PC-3 (cell line): ENCODE data around the gene GSTA2. TPM values are rescaled to one million over a fixed set of nuclear protein-coding genes. Genes with fewer than 3 reads are reported as not detected.

Experiments
- ATAC-seq: fragments of 200-7000 bp; cut with Tn5 transposase; 2 replicates; pipeline ENCODE4 v1.9.1; 2020; ENCODE audit warnings: mild to moderate bottlenecking, moderate library complexity
- BruUV-seq: library from RNA; stranded (reverse); fragments of 400-500 nt; replicated peaks from 2 replicates; lab custom pipeline; 2021; lab: Mats Ljungman, UMichigan
- CTCF ChIA-PET: fragments of 300-600 bp; sonication (Branson Sonifier 250); formaldehyde crosslinking; loops from one replicate; lab custom pipeline; 2022; ENCODE audit warnings: antibody characterized with exemption; lab: Charles Lee
- POLR2A ChIA-PET: fragments of 300-600 bp; sonication (Branson Sonifier 250); formaldehyde crosslinking; loops from one replicate; lab custom pipeline; 2022; ENCODE audit warnings: antibody characterized with exemption; ENCODE audit not compliant: unreplicated experiment; lab: Charles Lee
- DNase-seq: peaks from one replicate; pipeline ENCODE4 v3.0.0-alpha.2; 2015
- H2AFZ ChIP-seq: fragments of 300-600 bp; sonication (generic); 2 replicates; pipeline ENCODE4 v1.6.0; 2016; ENCODE audit warnings: antibody characterized with exemption, low read length
- H3F3A ChIP-seq: fragments of 300-600 bp; sonication (generic); one replicate; pipeline ENCODE4 v1.6.0; 2017; ENCODE audit warnings: antibody characterized with exemption, low read length, control low read depth, mild to moderate bottlenecking; ENCODE audit not compliant: unreplicated experiment
- H3K27ac ChIP-seq: fragments of 300-600 bp; sonication (generic); 2 replicates; pipeline ENCODE4 v1.5.1; 2016; ENCODE audit warnings: mild to moderate bottlenecking, low read length
- H3K27me3 ChIP-seq: fragments of 300-600 bp; sonication (generic); 2 replicates; pipeline ENCODE4 v1.6.1; 2016; ENCODE audit warnings: low read length, mixed read lengths
- H3K36me3 ChIP-seq: fragments of 300-600 bp; sonication (generic); 2 replicates; pipeline ENCODE4 v1.6.1; 2016; ENCODE audit warnings: low read depth, mixed run types, low read length, mixed read lengths
- H3K4me1 ChIP-seq: fragments of 300-600 bp; sonication (generic); 2 replicates; pipeline ENCODE4 v1.5.1; 2016; ENCODE audit warnings: low read length; ENCODE audit not compliant: insufficient read depth
- H3K4me2 ChIP-seq: fragments of 300-600 bp; sonication (generic); 2 replicates; pipeline ENCODE4 v1.6.0; 2016; ENCODE audit warnings: low read length
- H3K4me3 ChIP-seq: fragments of 300-600 bp; sonication (generic); 2 replicates; pipeline ENCODE4 v1.5.1; 2016; ENCODE audit warnings: mild to moderate bottlenecking, low read length, mixed read lengths
- H3K79me2 ChIP-seq: fragments of 300-600 bp; sonication (generic); 2 replicates; pipeline ENCODE4 v1.6.1; 2017; ENCODE audit warnings: low read length, mixed read lengths
- H3K9ac ChIP-seq: fragments of 300-600 bp; sonication (generic); 2 replicates; pipeline ENCODE4 v1.6.0; 2016; ENCODE audit warnings: mild to moderate bottlenecking, low read length
- H3K9me2 ChIP-seq: fragments of 300-600 bp; sonication (generic); replicated peaks from 2 replicates; pipeline ENCODE4 v1.6.1; 2016; ENCODE audit warnings: mixed run types, low read length, mixed read lengths
- H3K9me3 ChIP-seq: fragments of 300-600 bp; sonication (generic); 2 replicates; pipeline ENCODE4 v1.6.1; 2016; ENCODE audit warnings: low read length, mixed read lengths
- H4K20me1 ChIP-seq: fragments of 300-600 bp; sonication (generic); 2 replicates; pipeline ENCODE4 v1.6.1; 2016; ENCODE audit warnings: low read length, mixed read lengths
- EZH2 ChIP-seq: fragments of 300-600 bp; sonication (generic); IDR thresholded peaks from one replicate; pipeline ENCODE4 v1.6.1; 2017; ENCODE audit warnings: antibody characterized with exemption, mild to moderate bottlenecking, low read length; ENCODE audit not compliant: unreplicated experiment
- EZH2phosphoT487 ChIP-seq: fragments of 300-600 bp; sonication (generic); IDR thresholded peaks from 2 replicates; pipeline ENCODE4 v1.6.1; 2018; ENCODE audit warnings: mild to moderate bottlenecking, antibody characterized with exemption, low read length, borderline replicate concordance
- intact Hi-C: fragments of 100-400 bp; cut with micrococcal nuclease; formaldehyde crosslinking; loops from 2 replicates; pipeline ENCODE4 v1.9.0; 2023
- total RNA-seq: library from RNA; depleted of rRNA; stranded (reverse); fragments of >200 nt; gene quantifications from 2 replicates; pipeline ENCODE4 v1.2.3, GENCODE V29; 2014
- TF ChIP-seq, protein P1 (sequence below): fragments of 300-600 bp; sonication (generic); conservative IDR thresholded peaks from 2 replicates; pipeline ENCODE4 v1.5.1; 2017; ENCODE audit warnings: antibody characterized with exemption, low read depth, mild to moderate bottlenecking, low read length

The GSTA2 gene
- total RNA-seq, 1 experiment from 2014 or later = not detected

DNA sequence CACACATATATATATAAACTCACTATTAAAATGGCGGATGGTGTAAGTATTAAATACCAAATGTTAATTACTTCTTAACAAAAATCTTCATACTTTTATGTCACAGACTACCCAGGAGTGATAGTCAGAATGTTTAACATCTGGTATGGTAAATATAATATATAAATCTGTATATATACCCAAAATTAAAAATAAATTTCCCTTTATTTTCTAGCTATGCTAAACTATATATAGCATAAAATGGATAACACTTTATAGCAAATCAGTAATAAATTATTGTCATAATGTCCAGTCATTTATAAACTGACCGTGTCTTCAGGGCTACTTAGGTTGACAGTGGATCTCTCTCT, 37.1 kb downstream of the GSTA2 start:
- H3K27me3 ChIP-seq = no peaks in the 10 kb centered on the region
- no TSS peak for BruUV-seq
- H3K36me3 ChIP-seq = no peaks in the 10 kb centered on the region
- H3K4me3 ChIP-seq = no peak overlapping the region
- peak overlapping the region; percentile 39; the same call in 1 of the 2 replicates for H3K4me2 ChIP-seq
- DNase-seq (no peak), ATAC-seq (no peak)
- TF ChIP-seq EZH2phosphoT487 (no peak), EZH2 (no peak)
- TF ChIP-seq, protein P1, sequence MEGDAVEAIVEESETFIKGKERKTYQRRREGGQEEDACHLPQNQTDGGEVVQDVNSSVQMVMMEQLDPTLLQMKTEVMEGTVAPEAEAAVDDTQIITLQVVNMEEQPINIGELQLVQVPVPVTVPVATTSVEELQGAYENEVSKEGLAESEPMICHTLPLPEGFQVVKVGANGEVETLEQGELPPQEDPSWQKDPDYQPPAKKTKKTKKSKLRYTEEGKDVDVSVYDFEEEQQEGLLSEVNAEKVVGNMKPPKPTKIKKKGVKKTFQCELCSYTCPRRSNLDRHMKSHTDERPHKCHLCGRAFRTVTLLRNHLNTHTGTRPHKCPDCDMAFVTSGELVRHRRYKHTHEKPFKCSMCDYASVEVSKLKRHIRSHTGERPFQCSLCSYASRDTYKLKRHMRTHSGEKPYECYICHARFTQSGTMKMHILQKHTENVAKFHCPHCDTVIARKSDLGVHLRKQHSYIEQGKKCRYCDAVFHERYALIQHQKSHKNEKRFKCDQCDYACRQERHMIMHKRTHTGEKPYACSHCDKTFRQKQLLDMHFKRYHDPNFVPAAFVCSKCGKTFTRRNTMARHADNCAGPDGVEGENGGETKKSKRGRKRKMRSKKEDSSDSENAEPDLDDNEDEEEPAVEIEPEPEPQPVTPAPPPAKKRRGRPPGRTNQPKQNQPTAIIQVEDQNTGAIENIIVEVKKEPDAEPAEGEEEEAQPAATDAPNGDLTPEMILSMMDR = no peak
- no peaks in the 10 kb centered on the region for H4K20me1 ChIP-seq
- CTCF ChIA-PET = interaction anchor here (0.5 kb wide), 1 partner anchor 29 kb away, joined by 4 read pairs; no protein-coding TSS in a partner anchor
- peak overlapping the region; percentile 94 for H3K27ac ChIP-seq
- no peaks in the 10 kb centered on the region for H3K9me3 ChIP-seq
- intact Hi-C loops = loop anchor here (5.0 to 10.0 kb wide), 2 partner anchors 159 to 271 kb away; partner anchors contain the start of gene GSTA4
- POLR2A ChIA-PET = interaction anchor here (0.7 kb wide), 1 partner anchor 434 kb away, joined by 3 read pairs; no protein-coding TSS in a partner anchor
- H3K79me2 ChIP-seq = no peaks in the 10 kb centered on the region
- H3K4me1 ChIP-seq = peaks cover 48% of the 10 kb centered on the region
- H2AFZ ChIP-seq = no peak overlapping the region
- H3K9ac ChIP-seq = no peak overlapping the region
- no peaks in the 10 kb centered on the region for H3K9me2 ChIP-seq
- H3F3A ChIP-seq = peaks cover 12% of the 10 kb centered on the region

DNA sequence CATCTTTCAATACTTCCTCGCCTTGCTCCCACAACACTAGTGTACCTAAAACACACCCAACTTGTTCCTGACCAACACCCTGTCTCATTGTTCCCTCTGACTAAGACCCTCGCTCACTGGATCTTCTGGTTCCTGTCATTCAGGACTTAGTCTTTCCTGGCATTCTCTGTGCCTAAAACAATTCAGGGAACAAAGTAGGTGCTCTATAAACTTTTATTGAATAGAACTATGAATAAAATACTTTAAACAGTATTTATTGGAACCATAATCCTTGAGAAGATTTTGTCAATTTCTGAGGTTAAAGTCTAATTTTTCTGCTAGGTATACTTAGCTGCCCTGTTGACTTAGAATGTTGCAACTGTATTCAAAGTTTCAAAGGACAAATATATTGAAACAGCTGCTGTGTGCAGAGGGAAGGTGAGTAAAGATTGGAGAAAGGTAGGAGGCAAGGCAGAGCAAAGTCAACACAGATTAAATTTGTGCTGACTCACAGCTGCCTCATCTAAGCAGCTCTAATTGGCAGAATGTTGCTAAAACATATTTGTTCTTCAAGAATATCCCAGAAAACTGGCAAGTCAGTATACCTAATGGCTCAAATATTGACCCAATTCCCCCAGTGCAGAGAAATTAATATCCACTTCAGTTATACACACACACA, 37.6 kb downstream of the GSTA2 start:
- ChIA-PET POLR2A (interaction anchor here (0.7 kb wide), 1 partner anchor 434 kb away, joined by 3 read pairs; no protein-coding TSS in a partner anchor), CTCF (interaction anchor here (0.5 kb wide), 2 partner anchors 29 to 318 kb away, joined by 3 to 4 read pairs; no protein-coding TSS in a partner anchor)
- Histone ChIP-seq H3K4me3 (peak overlapping the region; percentile 31; the same call in 1 of the 2 replicates), H3K27me3 (no peaks in the 10 kb centered on the region), H3K9me3 (no peaks in the 10 kb centered on the region), H3K36me3 (no peaks in the 10 kb centered on the region), H3K79me2 (no peaks in the 10 kb centered on the region), H3K9me2 (no peaks in the 10 kb centered on the region), H4K20me1 (no peaks in the 10 kb centered on the region), H3K27ac (peak overlapping the region; percentile 94), H2AFZ (peak overlapping the region; percentile 21; the same call in 1 of the 2 replicates), H3K4me1 (peaks cover 48% of the 10 kb centered on the region), H3F3A (peaks cover 12% of the 10 kb centered on the region), H3K9ac (peak overlapping the region; percentile 49), H3K4me2 (peak overlapping the region; percentile 72)
- BruUV-seq = no TSS peak
- intact Hi-C loops = loop anchor here (5.0 to 10.0 kb wide), 2 partner anchors 159 to 272 kb away; partner anchors contain the start of gene GSTA4
- ATAC-seq (peak; percentile 93), DNase-seq (peak; percentile 95)
- TF ChIP-seq EZH2phosphoT487 (no peak), EZH2 (no peak)
- TF ChIP-seq, protein P1 = no peak

DNA sequence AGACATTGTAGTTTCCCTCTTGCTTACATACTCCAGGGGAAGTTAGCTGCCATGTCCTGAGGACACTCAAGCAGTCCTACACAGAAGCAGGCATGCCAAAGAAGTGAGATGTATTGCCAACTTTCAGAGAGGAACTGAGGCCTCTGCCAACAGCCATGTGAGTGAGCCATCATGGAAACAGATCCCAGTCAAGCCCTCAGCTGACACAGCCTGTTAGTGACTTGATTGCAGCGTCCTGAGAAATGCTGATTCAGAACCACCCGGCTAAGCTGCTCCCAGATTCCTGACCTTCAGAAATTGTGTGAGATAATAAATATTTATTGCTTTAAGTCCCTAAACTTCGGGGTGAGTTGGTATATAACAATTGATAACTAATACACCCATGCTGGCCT, 38.1 kb downstream of the GSTA2 start:
- Histone ChIP-seq H3K4me3 (peak overlapping the region; percentile 31), H3K9ac (peak overlapping the region; percentile 49), H3K9me2 (no peaks in the 10 kb centered on the region), H3K4me1 (peaks cover 48% of the 10 kb centered on the region), H4K20me1 (no peaks in the 10 kb centered on the region), H3K79me2 (no peaks in the 10 kb centered on the region), H2AFZ (peak overlapping the region; percentile 21), H3K27ac (peak overlapping the region; percentile 94), H3K4me2 (peak overlapping the region; percentile 72), H3K36me3 (no peaks in the 10 kb centered on the region), H3F3A (peaks cover 12% of the 10 kb centered on the region), H3K27me3 (no peaks in the 10 kb centered on the region), H3K9me3 (no peaks in the 10 kb centered on the region)
- ATAC-seq = peak; percentile 12
- intact Hi-C loops = loop anchor here (5.0 to 10.0 kb wide), 2 partner anchors 160 to 272 kb away; partner anchors contain the start of gene GSTA4
- no peak for TF ChIP-seq EZH2
- no peak for TF ChIP-seq EZH2phosphoT487
- TF ChIP-seq, protein P1 = no peak
- ChIA-PET POLR2A (no interaction called here), CTCF (interaction anchor here (0.7 kb wide), 1 partner anchor 44 kb away, joined by 9 read pairs; no protein-coding TSS in a partner anchor)
- BruUV-seq = no TSS peak
- DNase-seq = peak; percentile 50
